Chondrocyte (in vitro differentiated cells): ENCODE results near the gene MARK4. TPM values are rescaled to one million over a fixed set of nuclear protein-coding genes. Genes with fewer than 3 reads are reported as not detected.

Source experiments
- DNase-seq: peaks from one replicate; pipeline ENCODE4 v3.0.0; 2021; ENCODE audit warnings: mixed read lengths, low spot score
- H3K27ac Mint-ChIP-seq: one replicate; pipeline ENCODE4 v1.8.0; 2021; ENCODE audit warnings: mild to moderate bottlenecking, moderate library complexity, mixed read lengths; ENCODE audit not compliant: unreplicated experiment
- H3K27me3 Mint-ChIP-seq: 2 replicates; pipeline ENCODE4 v1.8.0; 2021; ENCODE audit warnings: low read depth, mixed read lengths
- H3K36me3 Mint-ChIP-seq: 2 replicates; pipeline ENCODE4 v1.8.0; 2021; ENCODE audit warnings: low read depth, mixed read lengths
- H3K4me1 Mint-ChIP-seq: 2 replicates; pipeline ENCODE4 v1.8.0; 2021; ENCODE audit warnings: low read depth, mild to moderate bottlenecking, mixed read lengths
- H3K4me3 Mint-ChIP-seq: one replicate; pipeline ENCODE4 v1.8.0; 2021; ENCODE audit warnings: mild to moderate bottlenecking, moderate library complexity, mixed read lengths; ENCODE audit not compliant: unreplicated experiment
- H3K9me3 Mint-ChIP-seq: 2 replicates; pipeline ENCODE4 v1.8.0; 2021; ENCODE audit warnings: low read depth, mixed read lengths
- CTCF ChIP-seq: fragments of 200-600 bp; sonication (generic); IDR thresholded peaks from 2 replicates; pipeline ENCODE4 v1.5.0; 2021; ENCODE audit warnings: antibody characterized with exemption, mild to moderate bottlenecking, moderate library complexity
- total RNA-seq: library from RNA; stranded (reverse); gene quantifications from 3 replicates; pipeline ENCODE4 v1.2.1, GENCODE V29; 2021

MARK4 gene
- total RNA-seq, 1 donor from 2014 or later, result 46.3 TPM

- Mint-ChIP-seq H3K36me3 (no peaks in the 10 kb centered on the region), H3K27me3 (peaks cover 31% of the 10 kb centered on the region), H3K9me3 (no peaks in the 10 kb centered on the region), H3K4me1 (no peaks in the 10 kb centered on the region), H3K4me3 (no peak overlapping the region), H3K27ac (no peak overlapping the region)
- no peak for DNase-seq
- TF ChIP-seq CTCF, result no peak
Measured at GRCh38 chr19:45314708-45315245, 63.7 kb downstream of the MARK4 start.

- no peak overlapping the region for H3K4me3 Mint-ChIP-seq
- H3K9me3 Mint-ChIP-seq, result no peaks in the 10 kb centered on the region
- DNase-seq, result no peak
- H3K4me1 Mint-ChIP-seq, result no peaks in the 10 kb centered on the region
- TF ChIP-seq CTCF, result no peak
- no peak overlapping the region for H3K27ac Mint-ChIP-seq
- no peaks in the 10 kb centered on the region for H3K36me3 Mint-ChIP-seq
- peaks cover 31% of the 10 kb centered on the region for H3K27me3 Mint-ChIP-seq
Measured at GRCh38 chr19:45315304-45315703, 64.2 kb downstream of the MARK4 start.

GRCh38 chr19:45320997-45321775, 70.1 kb downstream of the MARK4 start:
- Mint-ChIP-seq H3K9me3 (no peaks in the 10 kb centered on the region), H3K4me3 (no peak overlapping the region), H3K27ac (no peak overlapping the region), H3K27me3 (peaks cover 16% of the 10 kb centered on the region), H3K36me3 (no peaks in the 10 kb centered on the region), H3K4me1 (peaks cover 8% of the 10 kb centered on the region)
- no peak for TF ChIP-seq CTCF
- DNase-seq, result no peak

GRCh38 chr19:45321848-45322247, 70.8 kb downstream of the MARK4 start:
- Mint-ChIP-seq H3K36me3 (no peaks in the 10 kb centered on the region), H3K27ac (no peak overlapping the region), H3K4me1 (peaks cover 12% of the 10 kb centered on the region), H3K27me3 (peaks cover 10% of the 10 kb centered on the region), H3K4me3 (no peak overlapping the region), H3K9me3 (no peaks in the 10 kb centered on the region)
- no peak for TF ChIP-seq CTCF
- DNase-seq, result no peak

- peaks cover 9% of the 10 kb centered on the region for H3K27me3 Mint-ChIP-seq
- H3K9me3 Mint-ChIP-seq, result no peaks in the 10 kb centered on the region
- peaks cover 12% of the 10 kb centered on the region for H3K4me1 Mint-ChIP-seq
- H3K4me3 Mint-ChIP-seq, result no peak overlapping the region
- no peak for TF ChIP-seq CTCF
- H3K27ac Mint-ChIP-seq, result no peak overlapping the region
- H3K36me3 Mint-ChIP-seq, result no peaks in the 10 kb centered on the region
- DNase-seq, result no peak
Measured at GRCh38 chr19:45322311-45322710, 71.2 kb downstream of the MARK4 start.
